SK-N-MC (cell line): ENCODE data around the gene NEK7.

ENCODE experiments used
- EZH2 ChIP-seq: fragments of 200-600 bp; sonication (generic); IDR thresholded peaks from one replicate; pipeline ENCODE4 v1.6.1; 2017; ENCODE audit warnings: antibody characterized with exemption
- FOXP2 ChIP-seq: optimal IDR thresholded peaks from 2 replicates; pipeline ENCODE3; 2011; ENCODE audit warnings: mild to moderate bottlenecking, moderate library complexity; ENCODE audit not compliant: insufficient read depth; ENCODE audit errors: extremely low read length, control extremely low read depth
- POLR2AphosphoS5 ChIP-seq: IDR thresholded peaks from 2 replicates; pipeline ENCODE4 v1.6.1; 2012; ENCODE audit warnings: mild to moderate bottlenecking, low read depth, low read length, borderline replicate concordance

DNA sequence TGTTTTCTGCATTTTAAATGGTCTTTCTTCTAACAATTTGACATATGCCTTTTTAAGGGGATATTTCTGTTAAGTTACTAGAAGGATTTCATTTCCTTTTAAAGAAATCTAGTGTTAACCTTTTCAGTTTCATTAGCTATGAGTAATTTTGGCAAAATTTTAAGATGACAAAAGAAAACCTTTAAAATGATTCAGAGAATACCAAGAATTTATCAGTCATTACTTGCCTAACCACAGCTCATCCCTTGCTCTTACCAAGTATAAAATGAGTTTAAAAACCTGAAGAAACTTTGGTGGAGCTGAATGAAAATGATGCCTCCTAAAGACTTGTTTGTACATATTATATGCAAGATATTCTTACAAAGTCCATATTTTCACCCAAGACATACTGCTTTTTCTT is 101.7 kb downstream of the NEK7 start:
- no peak for TF ChIP-seq POLR2AphosphoS5
- TF ChIP-seq EZH2: no peak
- TF ChIP-seq FOXP2: no peak
